ENCODE results near the gene NCAM2.

Gene NCAM2

GRCh38 chr21:20997636-20998455 lies at the start of gene NCAM2:
NCAM2 (plus strand) TSS chr21:20998409.
- DNase-seq = peak; percentile 66 to 73

GRCh38 chr21:20949884-20950283 lies 48.3 kb upstream of the NCAM2 start:
- no peak for DNase-seq

GRCh38 chr21:20965816-20966215 lies 32.4 kb upstream of the NCAM2 start:
- DNase-seq = no peak

- no peak for DNase-seq
Measured at GRCh38 chr21:20968391-20968790, 29.8 kb upstream of the NCAM2 start.

GRCh38 chr21:20970691-20971090 lies 27.5 kb upstream of the NCAM2 start:
- DNase-seq = no peak

- DNase-seq = peak in 1 of 2 experiments; percentile 38
Measured at GRCh38 chr21:20971296-20971921, 26.8 kb upstream of the NCAM2 start.

- no peak for DNase-seq
Measured at GRCh38 chr21:20994790-20995189, 3.4 kb upstream of the NCAM2 start.

- no peak for DNase-seq
Measured at GRCh38 chr21:20996421-20997310, 1.5 kb upstream of the NCAM2 start.

- peak in 1 of 2 experiments; percentile 17 for DNase-seq
Measured at GRCh38 chr21:20997311-20997635, 936 bp upstream of the NCAM2 start.

- DNase-seq = no peak
Measured at GRCh38 chr21:20998456-20998789, 214 bp downstream of the NCAM2 start.

- DNase-seq = no peak
Measured at GRCh38 chr21:20998886-20999285, 677 bp downstream of the NCAM2 start.

- peak; percentile 53 to 66 for DNase-seq
Measured at GRCh38 chr21:20999659-21000058, 1.4 kb downstream of the NCAM2 start.

- DNase-seq = no peak
Measured at GRCh38 chr21:21000591-21001175, 2.5 kb downstream of the NCAM2 start.

GRCh38 chr21:21001591-21002100 lies 3.4 kb downstream of the NCAM2 start:
- DNase-seq = no peak

GRCh38 chr21:21002153-21002552 lies 3.9 kb downstream of the NCAM2 start:
- DNase-seq = no peak

GRCh38 chr21:21003701-21004100 lies 5.5 kb downstream of the NCAM2 start:
- DNase-seq = no peak

GRCh38 chr21:21007606-21008005 lies 9.4 kb downstream of the NCAM2 start:
- DNase-seq = no peak

- DNase-seq = no peak
Measured at GRCh38 chr21:21010228-21010627, 12.0 kb downstream of the NCAM2 start.

- DNase-seq = no peak
Measured at GRCh38 chr21:21010698-21011097, 12.5 kb downstream of the NCAM2 start.

- DNase-seq = no peak
Measured at GRCh38 chr21:21018821-21019220, 20.6 kb downstream of the NCAM2 start.

- no peak for DNase-seq
Measured at GRCh38 chr21:21019681-21020080, 21.5 kb downstream of the NCAM2 start.

GRCh38 chr21:21025742-21026141 lies 27.5 kb downstream of the NCAM2 start:
- no peak for DNase-seq

GRCh38 chr21:21028275-21028820 lies 30.1 kb downstream of the NCAM2 start:
- DNase-seq = no peak
